HepG2 (cell line): ENCODE results near the gene USB1. TPM values are rescaled to one million over a fixed set of nuclear protein-coding genes. Genes with fewer than 3 reads are reported as not detected.

Source experiments
- ATAC-seq: fragments of 200-7000 bp; cut with Tn5 transposase; 3 replicates; pipeline ENCODE4 v1.9.1; 2020; ENCODE audit warnings: mild to moderate bottlenecking, moderate library complexity
- BruUV-seq: library from RNA; stranded (reverse); fragments of 400-500 nt; replicated peaks from 2 replicates; lab custom pipeline; 2021; lab: Mats Ljungman, UMichigan
- CTCF ChIA-PET: fragments of 300-600 bp; formaldehyde crosslinking; extraction: SDS; loops from one replicate; lab custom pipeline; 2021; ENCODE audit warnings: low total read pairs, inconsistent platforms, low intra/inter-chr PET ratio; lab: Yijun Ruan, JAX
- POLR2A ChIA-PET: fragments of 350-600 bp; sonication (Branson Sonifier 250); formaldehyde crosslinking; loops from one replicate; lab custom pipeline; 2020; ENCODE audit warnings: antibody characterized with exemption, inconsistent platforms; lab: Yijun Ruan, JAX
- DNase-seq: peaks from one replicate; pipeline ENCODE4 v3.0.0-alpha.2; 2015; ENCODE audit warnings: low spot score
- FAIRE-seq: peaks from 3 replicates; lab custom pipeline; 2011; peaks lifted over from hg19 to GRCh38; lab: Jason Lieb, UNC
- H2AFZ ChIP-seq: one replicate; pipeline ENCODE4 v1.6.1; 2011; ENCODE audit warnings: low read length, inconsistent platforms
- H3K27ac ChIP-seq: fragments of 300-600 bp; 3 replicates; pipeline ENCODE4 v1.8.0; 2011; ENCODE audit warnings: mixed run types, mild to moderate bottlenecking, mixed read lengths, low read length, inconsistent platforms; ENCODE audit not compliant: insufficient read depth; ENCODE audit errors: extremely low read length
- H3K27me3 ChIP-seq, 2 experiments: fragments of 200-600 bp in 1 of 2; 2 replicates in 1 of 2; 3 replicates in 1 of 2; pipeline versions ENCODE4 v1.6.0 to v1.8.0; 2011; ENCODE audit warnings: low read length in 2 of 2, mild to moderate bottlenecking in 2 of 2, moderate library complexity in 2 of 2, inconsistent platforms in 1 of 2; ENCODE audit not compliant: insufficient read depth in 2 of 2, control insufficient read depth in 1 of 2
- H3K36me3 ChIP-seq, 2 experiments: fragments of 200-600 bp in 1 of 2; replicated peaks in 1 of 2; 2 replicates in 1 of 2; 3 replicates in 1 of 2; pipeline versions ENCODE4 v1.5.1 to v1.8.0; 2011; ENCODE audit warnings: low read length in 2 of 2, inconsistent platforms in 1 of 2; ENCODE audit not compliant: insufficient read depth in 2 of 2, control insufficient read depth in 1 of 2
- H3K4me1 ChIP-seq: 2 replicates; pipeline ENCODE4 v1.5.1; 2012; ENCODE audit warnings: low read length, inconsistent platforms; ENCODE audit not compliant: insufficient read depth
- H3K4me2 ChIP-seq: 2 replicates; pipeline ENCODE4 v1.6.0; 2011; ENCODE audit warnings: low read depth, low read length, inconsistent platforms
- H3K4me3 ChIP-seq, 3 experiments: fragments of 200-600 bp in 1 of 3; sonication (generic), shearing (Covaris generic) in 1 of 3; replicated peaks in 1 of 3; 2 replicates each; pipeline ENCODE4 v1.5.1; 2011 to 2016; ENCODE audit warnings: low read length in 3 of 3, inconsistent platforms in 2 of 3, low read depth in 2 of 3, mild to moderate bottlenecking in 2 of 3, control low read depth in 1 of 3, mixed read lengths in 1 of 3; ENCODE audit not compliant: insufficient read depth in 1 of 3
- H3K79me2 ChIP-seq: one replicate; pipeline ENCODE4 v1.6.1; 2011; ENCODE audit warnings: low read length, inconsistent platforms; ENCODE audit not compliant: insufficient read depth
- H3K9ac ChIP-seq: 2 replicates; pipeline ENCODE4 v1.6.0; 2011; ENCODE audit warnings: mild to moderate bottlenecking, low read depth, low read length, inconsistent platforms; ENCODE audit not compliant: insufficient read depth
- H3K9me3 ChIP-seq: 2 replicates; pipeline ENCODE4 v1.5.1; 2012; ENCODE audit warnings: mild to moderate bottlenecking, low read length
- H4K20me1 ChIP-seq: 2 replicates; pipeline ENCODE4 v1.6.0; 2011; ENCODE audit warnings: inconsistent platforms, mild to moderate bottlenecking, low read length, moderate library complexity; ENCODE audit not compliant: insufficient read depth
- NCOA5 ChIP-seq: sonication (generic); formaldehyde crosslinking; IDR thresholded peaks from 2 replicates; pipeline ENCODE4 v1.4.0; 2020; ENCODE audit warnings: missing genetic modification reagents
- RBFOX2 ChIP-seq: fragments of 200-400 bp; formaldehyde crosslinking; IDR thresholded peaks from 2 replicates; pipeline ENCODE4 v1.6.1; 2017; ENCODE audit warnings: low read depth, mild to moderate bottlenecking, low read length
- TP53 ChIP-seq: sonication (generic); formaldehyde crosslinking; conservative IDR thresholded peaks from 2 replicates; pipeline ENCODE4 v1.4.0; 2020; ENCODE audit warnings: missing genetic modification reagents
- ZNF263 ChIP-seq: sonication (generic); formaldehyde crosslinking; IDR thresholded peaks from 2 replicates; pipeline ENCODE4 v1.4.0; 2020; ENCODE audit warnings: missing genetic modification reagents
- ZNF768 ChIP-seq: sonication (generic); formaldehyde crosslinking; IDR thresholded peaks from 2 replicates; pipeline ENCODE4 v1.4.0; 2020; ENCODE audit warnings: missing genetic modification reagents
- ZSCAN29 ChIP-seq: sonication (generic); formaldehyde crosslinking; conservative IDR thresholded peaks from 2 replicates; pipeline ENCODE4 v1.4.0; 2020; ENCODE audit warnings: mild to moderate bottlenecking, missing genetic modification reagents
- WGBS: methylation state at CpG from one replicate; pipeline ENCODE4 v1.1.6; 2017; ENCODE audit warnings: low lambda C conversion rate; 5-methylcytosine and 5-hydroxymethylcytosine counted together
- in situ Hi-C: cut with HindIII; loops from 2 replicates; pipeline ENCODE4 v1.10.0; 2017; ENCODE audit warnings: low pct_unique_long_range_greater_than_20kb; ENCODE audit not compliant: extremely low pct_ligation_motif_present
- intact Hi-C: fragments of 100-400 bp; cut with micrococcal nuclease; formaldehyde crosslinking; loops from one replicate; pipeline ENCODE4 v1.10.0; 2022; ENCODE audit not compliant: unreplicated experiment
- polyA plus RNA-seq, 8 experiments: library from polyadenylated mRNA; depleted of rRNA in 3 of 8; stranded (reverse) in 7 of 8; unstranded in 1 of 8; fragments of >200 nt; fragmentation: Illumina TruSeq in 4 of 8; extraction: Trizol in 4 of 8; gene quantifications; 2 replicates each; pipeline versions ENCODE4 v1.2.1 to v1.2.3, GENCODE V29; 2011 to 2016; ENCODE audit warnings: low read depth in 4 of 8, missing spikeins in 1 of 8, mixed read lengths in 1 of 8; ENCODE audit not compliant: insufficient read depth in 1 of 8
- total RNA-seq, 5 experiments: library from RNA; depleted of rRNA; stranded (reverse); fragments of >200 nt; fragmentation: Illumina TruSeq; extraction: Trizol; gene quantifications; 2 replicates each; pipeline ENCODE4 v1.2.3, GENCODE V29; 2016; ENCODE audit warnings: low read depth in 1 of 5
- TF ChIP-seq, protein P1 (sequence below): sonication (generic); formaldehyde crosslinking; IDR thresholded peaks from 2 replicates; pipeline ENCODE4 v1.4.0; 2020; ENCODE audit warnings: missing genetic modification reagents, borderline replicate concordance

USB1 gene
- total and polyA plus RNA-seq, 2 of the 13 experiments (the other 11 are each of a cell fraction or from before 2014, with no cell fraction given) = 16.7 to 65.4 TPM

DNA sequence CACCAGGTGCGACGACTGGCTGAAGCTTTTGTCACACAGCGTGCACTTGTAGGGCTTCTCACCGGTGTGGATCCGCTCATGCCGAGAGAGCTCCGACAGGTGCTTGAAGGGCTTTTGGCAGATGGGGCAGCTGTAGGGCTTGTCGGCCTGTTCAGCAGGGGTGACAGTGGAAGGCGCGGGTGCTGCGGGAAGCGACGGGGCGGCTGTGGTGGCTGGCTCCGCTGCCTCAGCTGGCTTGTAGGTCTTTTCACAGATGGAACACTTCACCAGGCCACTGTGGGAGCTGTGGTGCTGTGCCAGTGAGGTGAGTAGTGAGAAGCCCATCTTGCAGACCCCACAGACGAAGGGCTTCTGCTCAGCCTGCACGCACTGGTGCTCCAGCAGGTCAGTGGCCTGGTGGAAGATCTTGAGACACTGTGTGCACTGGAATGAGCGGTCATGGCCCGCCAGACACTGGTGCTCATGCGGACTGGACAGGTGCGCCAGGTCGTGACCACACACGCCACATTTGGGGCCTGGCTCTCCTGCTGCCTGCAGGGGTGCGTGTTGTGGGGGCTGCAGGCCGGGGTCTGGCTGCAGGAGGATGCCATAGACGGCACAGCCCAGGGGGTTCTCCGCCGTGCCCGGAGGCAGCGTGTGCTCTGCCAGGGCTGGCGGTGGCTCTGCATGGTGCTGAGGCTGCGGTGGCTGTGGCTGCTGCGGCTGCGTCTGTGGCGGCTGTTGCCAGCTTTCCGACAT lies 3.5 kb upstream of the USB1 start:
- TF ChIP-seq NCOA5 (CRISPR knock-in tag) = no peak
- peak; percentile 51; the same call in 1 of the 2 replicates for TF ChIP-seq RBFOX2
- in situ Hi-C loops (no loop called here), intact Hi-C loops (no loop called here)
- WGBS = 96% methylated on average over 28 of the region's 36 CpGs
- CTCF ChIA-PET = no interaction called here
- DNase-seq = no peak
- H3K4me2 ChIP-seq = no peak overlapping the region
- POLR2A ChIA-PET = interaction anchor here (1.8 to 4.1 kb wide), 2 partner anchors 105 to 262 kb away, joined by 7 to 15 read pairs; partner anchors contain the start of gene KATNB1
- peaks cover 7% of the 10 kb centered on the region for H3K79me2 ChIP-seq
- no peak for ATAC-seq
- H4K20me1 ChIP-seq = no peaks in the 10 kb centered on the region
- H3K9me3 ChIP-seq = no peaks in the 10 kb centered on the region
- BruUV-seq = no TSS peak
- no peak for FAIRE-seq
- no peaks in the 10 kb centered on the region; a peak in 1 of 5 replicates for H3K27me3 ChIP-seq
- no peak overlapping the region for H3K4me3 ChIP-seq
- H3K9ac ChIP-seq = no peak overlapping the region
- peaks cover 26% of the 10 kb centered on the region for H3K4me1 ChIP-seq
- no peak overlapping the region for H3K27ac ChIP-seq
- peaks cover 9 to 19% of the 10 kb centered on the region in 2 experiments; a peak in 4 of 5 replicates for H3K36me3 ChIP-seq
- no peak overlapping the region for H2AFZ ChIP-seq

DNA sequence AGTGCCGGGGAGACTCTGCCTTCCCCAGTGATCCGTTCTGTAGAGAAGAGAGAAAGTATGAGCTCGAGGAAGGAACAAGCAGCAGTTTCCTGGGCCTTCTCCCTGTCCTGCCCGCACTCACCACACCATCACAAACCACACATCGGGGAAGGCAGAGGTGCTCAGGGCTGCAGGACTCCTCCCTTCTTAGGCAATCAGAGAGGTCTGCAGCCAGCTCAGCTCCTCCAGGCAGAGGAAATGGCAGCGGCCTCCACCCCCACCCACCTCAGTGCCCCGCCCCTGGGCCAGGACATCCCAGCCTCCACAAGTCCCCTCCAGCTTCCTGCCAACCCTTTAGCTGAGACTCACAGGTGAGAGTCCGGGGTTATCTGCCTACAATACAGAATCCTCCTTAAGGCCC lies 2.7 kb upstream of the USB1 start:
- WGBS = 91% methylated on average over 7 of the region's 8 CpGs

More for the DNA sequence above, 2.7 kb upstream of the USB1 start:
- Histone ChIP-seq H3K27ac (no peak overlapping the region), H3K79me2 (peaks cover 7% of the 10 kb centered on the region), H3K9ac (no peak overlapping the region), H4K20me1 (no peaks in the 10 kb centered on the region), H3K36me3 (peaks cover 10 to 26% of the 10 kb centered on the region in 2 experiments; a peak in 4 of 5 replicates), H3K9me3 (no peaks in the 10 kb centered on the region), H3K4me2 (no peak overlapping the region; the same call in 1 of the 2 replicates), H3K4me1 (peaks cover 34% of the 10 kb centered on the region), H3K27me3 (no peaks in the 10 kb centered on the region; a peak in 1 of 5 replicates), H3K4me3 (no peak overlapping the region), H2AFZ (no peak overlapping the region)
- no peak for FAIRE-seq
- DNase-seq = no peak
- no TSS peak for BruUV-seq
- in situ Hi-C loops (no loop called here), intact Hi-C loops (no loop called here)
- ChIA-PET CTCF (no interaction called here), POLR2A (interaction anchor here (1.3 to 4.1 kb wide), 3 partner anchors 104 to 263 kb away, joined by 3 to 15 read pairs (median 7); partner anchors contain the start of gene KATNB1)
- ATAC-seq = no peak
- no peak for TF ChIP-seq ZSCAN29 (CRISPR knock-in tag)
- TF ChIP-seq, protein P1, sequence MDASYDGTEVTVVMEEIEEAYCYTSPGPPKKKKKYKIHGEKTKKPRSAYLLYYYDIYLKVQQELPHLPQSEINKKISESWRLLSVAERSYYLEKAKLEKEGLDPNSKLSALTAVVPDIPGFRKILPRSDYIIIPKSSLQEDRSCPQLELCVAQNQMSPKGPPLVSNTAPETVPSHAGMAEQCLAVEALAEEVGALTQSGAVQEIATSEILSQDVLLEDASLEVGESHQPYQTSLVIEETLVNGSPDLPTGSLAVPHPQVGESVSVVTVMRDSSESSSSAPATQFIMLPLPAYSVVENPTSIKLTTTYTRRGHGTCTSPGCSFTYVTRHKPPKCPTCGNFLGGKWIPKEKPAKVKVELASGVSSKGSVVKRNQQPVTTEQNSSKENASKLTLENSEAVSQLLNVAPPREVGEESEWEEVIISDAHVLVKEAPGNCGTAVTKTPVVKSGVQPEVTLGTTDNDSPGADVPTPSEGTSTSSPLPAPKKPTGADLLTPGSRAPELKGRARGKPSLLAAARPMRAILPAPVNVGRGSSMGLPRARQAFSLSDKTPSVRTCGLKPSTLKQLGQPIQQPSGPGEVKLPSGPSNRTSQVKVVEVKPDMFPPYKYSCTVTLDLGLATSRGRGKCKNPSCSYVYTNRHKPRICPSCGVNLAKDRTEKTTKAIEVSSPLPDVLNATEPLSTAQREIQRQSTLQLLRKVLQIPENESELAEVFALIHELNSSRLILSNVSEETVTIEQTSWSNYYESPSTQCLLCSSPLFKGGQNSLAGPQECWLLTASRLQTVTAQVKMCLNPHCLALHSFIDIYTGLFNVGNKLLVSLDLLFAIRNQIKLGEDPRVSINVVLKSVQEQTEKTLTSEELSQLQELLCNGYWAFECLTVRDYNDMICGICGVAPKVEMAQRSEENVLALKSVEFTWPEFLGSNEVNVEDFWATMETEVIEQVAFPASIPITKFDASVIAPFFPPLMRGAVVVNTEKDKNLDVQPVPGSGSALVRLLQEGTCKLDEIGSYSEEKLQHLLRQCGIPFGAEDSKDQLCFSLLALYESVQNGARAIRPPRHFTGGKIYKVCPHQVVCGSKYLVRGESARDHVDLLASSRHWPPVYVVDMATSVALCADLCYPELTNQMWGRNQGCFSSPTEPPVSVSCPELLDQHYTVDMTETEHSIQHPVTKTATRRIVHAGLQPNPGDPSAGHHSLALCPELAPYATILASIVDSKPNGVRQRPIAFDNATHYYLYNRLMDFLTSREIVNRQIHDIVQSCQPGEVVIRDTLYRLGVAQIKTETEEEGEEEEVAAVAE = no peak
- no peak for TF ChIP-seq TP53 (CRISPR knock-in tag)
- TF ChIP-seq ZNF263 (CRISPR knock-in tag) = peak; percentile 78
- peak; percentile 72 for TF ChIP-seq ZNF768
